Measurements from ENCODE around the gene MAP3K8. TPM values are rescaled to one million over a fixed set of nuclear protein-coding genes. Genes with fewer than 3 reads are reported as not detected.
"Not testable (repeated sequence)": the region's sequence is repeated elsewhere in the genome, so short reads cannot be mapped to it uniquely, and the experiment has no call there.

The MAP3K8 gene
- total RNA-seq, 1 experiment from 2014 or later: 4.2 TPM

DNA sequence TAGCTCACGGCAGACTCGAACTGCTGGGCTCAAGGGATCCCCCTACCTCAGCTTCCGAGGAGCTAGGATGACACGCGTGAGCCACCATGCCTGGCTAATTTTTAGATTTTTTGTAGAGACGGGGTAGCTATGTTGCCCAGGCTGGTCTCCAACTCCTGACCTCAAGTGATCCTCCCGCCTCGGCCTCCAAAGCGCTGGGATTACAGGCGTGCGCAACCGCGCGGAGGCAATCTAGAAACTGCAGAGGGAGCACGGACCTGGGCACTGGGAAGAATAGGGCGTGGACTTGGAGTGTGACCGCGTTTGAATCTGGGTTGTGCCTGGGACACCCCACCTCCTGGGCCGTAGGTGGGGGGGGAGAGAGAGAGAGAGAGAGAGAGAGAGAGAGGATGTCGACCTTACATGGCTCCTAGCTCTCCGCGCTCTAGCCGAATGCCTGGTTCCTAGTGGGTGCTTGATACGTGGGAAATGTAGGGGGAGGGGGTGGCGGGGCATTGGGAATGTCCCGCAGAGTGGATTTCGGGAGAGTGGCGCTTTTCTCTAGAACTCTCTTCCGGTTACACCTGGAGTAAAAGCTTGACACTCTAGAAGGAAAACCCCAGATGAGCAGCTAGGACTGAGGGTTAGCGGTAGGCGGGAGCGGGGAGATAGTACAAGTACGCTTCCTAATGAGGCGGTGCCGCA lies 1.2 kb upstream of the MAP3K8 start:
- peak overlapping the region; percentile 79 for H3K4me3 ChIP-seq
- peak in 1 of 2 experiments; percentile 16 for DNase-seq (ENCODE audit: low read depth in 1 of 2, low spot score in 2 of 2)

DNA sequence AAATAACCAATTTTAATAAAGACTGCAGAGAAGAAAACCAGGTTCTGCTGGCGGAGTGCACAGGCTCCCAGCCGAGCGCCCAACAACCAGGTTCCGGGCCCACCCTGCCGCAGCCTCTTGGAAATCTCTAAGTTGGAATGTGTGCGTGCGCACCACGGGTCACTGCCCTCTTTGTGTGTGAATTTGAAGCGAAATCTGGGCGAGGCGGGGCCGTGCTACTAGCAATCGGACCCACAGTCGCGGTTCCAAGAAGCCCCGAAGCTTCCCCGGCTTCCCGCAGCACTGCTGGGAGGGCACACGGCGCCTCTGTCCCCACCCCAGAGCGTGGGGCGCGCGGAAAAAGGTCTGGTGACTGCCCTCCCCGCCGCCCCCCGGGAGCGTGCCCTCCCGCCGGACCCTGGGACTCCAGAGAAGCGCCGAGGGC lies 666 bp upstream of the MAP3K8 start:
- Histone ChIP-seq H3K27me3 (replicated peaks) (no peaks in the 10 kb centered on the region), H3K36me3 (peaks cover 5% of the 10 kb centered on the region; the same call in 1 of the 2 replicates), H3K4me1 (replicated peaks) (peaks cover 38% of the 10 kb centered on the region), H3K27ac (peak overlapping the region; percentile 84), H3K9me3 (replicated peaks) (no peaks in the 10 kb centered on the region), H3K4me3 (peak overlapping the region; percentile 79)
- peak; percentile 71 to 83 for DNase-seq (ENCODE audit: low read depth in 1 of 2, low spot score in 2 of 2)

More for the DNA sequence above, 1.2 kb upstream of the MAP3K8 start:
- Histone ChIP-seq H3K9me3 (replicated peaks) (no peaks in the 10 kb centered on the region), H3K36me3 (peaks cover 5% of the 10 kb centered on the region; the same call in 1 of the 2 replicates), H3K27me3 (replicated peaks) (no peaks in the 10 kb centered on the region), H3K4me1 (replicated peaks) (peaks cover 34% of the 10 kb centered on the region), H3K27ac (peak overlapping the region; percentile 84)

DNA sequence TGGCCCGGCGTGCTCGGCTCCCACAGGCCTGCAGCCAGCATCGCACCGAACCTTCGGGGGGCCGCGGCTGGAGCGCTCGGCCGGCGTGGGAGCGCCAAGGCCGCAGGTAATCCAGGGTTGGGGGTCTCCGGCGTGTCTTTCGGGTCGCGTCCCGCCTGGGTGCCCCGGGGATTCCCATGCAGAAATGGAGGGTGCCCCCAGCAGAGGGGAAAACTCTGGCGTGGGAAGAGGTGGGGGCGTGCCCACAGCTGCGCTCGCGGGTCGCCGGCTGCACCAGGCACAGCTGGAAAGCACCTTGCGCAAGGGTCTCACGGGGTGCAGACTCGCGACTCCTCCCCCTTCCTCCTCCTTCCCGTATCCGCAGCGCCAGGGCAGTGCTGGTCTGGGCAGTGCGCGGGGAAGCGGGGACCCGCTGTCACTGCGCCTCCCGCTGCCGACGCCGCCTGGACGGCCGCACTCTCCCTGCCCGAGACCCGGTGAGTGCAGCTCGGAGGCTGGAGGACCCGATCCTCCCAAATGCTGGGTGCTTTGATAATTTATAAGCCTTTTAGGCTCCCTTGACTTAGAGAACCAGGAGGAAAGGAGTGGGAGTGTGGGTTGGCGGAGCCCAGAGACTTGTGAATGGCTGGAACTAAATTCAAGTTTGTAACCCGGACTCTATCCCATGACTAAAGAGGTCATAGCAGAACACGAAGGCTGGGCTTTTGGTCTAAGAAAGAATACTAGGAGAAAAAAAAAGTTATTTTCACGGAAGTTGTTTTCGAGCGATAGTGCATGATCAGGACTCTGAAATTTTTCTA lies 489 bp downstream of the MAP3K8 start:
- peak; percentile 58 to 64 for DNase-seq (ENCODE audit: low read depth in 1 of 2, low spot score in 2 of 2)
- H3K36me3 ChIP-seq: peaks cover 5% of the 10 kb centered on the region; the same call in 1 of the 2 replicates
- no peaks in the 10 kb centered on the region for H3K27me3 ChIP-seq (replicated peaks)
- H3K27ac ChIP-seq: peak overlapping the region; percentile 84
- peak overlapping the region; percentile 79 for H3K4me3 ChIP-seq
- H3K9me3 ChIP-seq (replicated peaks): no peaks in the 10 kb centered on the region
- H3K4me1 ChIP-seq (replicated peaks): peaks cover 38% of the 10 kb centered on the region

DNA sequence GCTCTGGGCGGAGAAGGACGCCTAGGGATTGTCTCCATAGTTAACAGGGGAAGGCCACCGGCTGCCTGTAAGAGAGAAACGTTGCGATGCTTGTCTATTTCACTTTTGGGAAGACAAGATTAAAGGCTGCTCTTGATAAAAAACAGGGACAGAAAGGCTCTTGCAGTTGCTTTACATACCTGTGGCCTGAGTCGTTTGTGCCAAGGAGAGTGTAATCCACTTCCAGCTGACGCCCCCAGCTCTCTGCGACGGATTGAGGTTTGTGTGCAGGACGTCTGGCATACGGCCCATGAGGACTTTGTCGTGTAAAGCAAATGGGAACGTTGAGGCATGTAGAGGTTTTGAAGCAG lies 1.1 kb downstream of the MAP3K8 start:
- H3K9me3 ChIP-seq (replicated peaks): no peaks in the 10 kb centered on the region
- peak overlapping the region; percentile 84 for H3K27ac ChIP-seq
- H3K4me1 ChIP-seq (replicated peaks): peaks cover 38% of the 10 kb centered on the region
- peaks cover 8% of the 10 kb centered on the region; the same call in 1 of the 2 replicates for H3K36me3 ChIP-seq
- H3K27me3 ChIP-seq (replicated peaks): no peaks in the 10 kb centered on the region
- H3K4me3 ChIP-seq: peak overlapping the region; percentile 79
- DNase-seq (ENCODE audit: low read depth in 1 of 2, low spot score in 2 of 2): no peak

DNA sequence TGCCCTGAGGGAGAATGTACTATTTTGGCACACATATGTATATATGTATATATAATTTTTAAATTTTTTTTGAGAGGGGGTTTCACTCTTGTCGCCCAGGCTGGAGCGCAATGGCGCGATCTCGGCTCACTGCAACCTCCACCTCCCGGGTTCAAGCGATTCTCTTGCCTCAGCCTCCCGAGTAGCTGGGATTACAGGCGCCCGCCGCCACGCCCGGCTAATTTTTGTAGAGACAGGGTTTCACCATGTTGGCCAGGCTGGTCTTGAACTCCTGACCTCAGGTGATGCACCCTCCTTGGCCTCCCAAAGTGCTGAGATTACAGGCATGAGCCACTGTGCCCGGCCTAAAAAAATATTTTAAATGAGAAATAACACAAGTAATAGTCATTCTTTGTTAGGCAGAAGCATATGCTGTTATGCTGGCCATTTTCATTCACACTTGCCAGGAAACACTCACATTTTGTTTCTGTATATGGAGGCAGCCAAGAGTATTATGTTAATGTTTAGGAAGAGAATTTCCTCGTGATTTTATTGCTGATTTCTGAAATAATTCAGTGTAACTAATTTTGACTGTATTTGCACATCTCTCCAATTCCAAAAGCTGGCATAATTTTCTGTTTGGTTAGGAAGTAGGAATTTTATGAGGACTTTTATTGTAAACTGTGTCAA lies 1.6 kb downstream of the MAP3K8 start:
- Histone ChIP-seq H3K4me1 (replicated peaks) (peaks cover 38% of the 10 kb centered on the region), H3K36me3 (peaks cover 12% of the 10 kb centered on the region; the same call in 1 of the 2 replicates), H3K4me3 (peak overlapping the region; percentile 79), H3K27ac (peak overlapping the region; percentile 84)
- not testable (repeated sequence) for DNase-seq (ENCODE audit: low read depth in 1 of 2, low spot score in 2 of 2); H3K9me3 ChIP-seq (replicated peaks); H3K27me3 ChIP-seq (replicated peaks)

DNA sequence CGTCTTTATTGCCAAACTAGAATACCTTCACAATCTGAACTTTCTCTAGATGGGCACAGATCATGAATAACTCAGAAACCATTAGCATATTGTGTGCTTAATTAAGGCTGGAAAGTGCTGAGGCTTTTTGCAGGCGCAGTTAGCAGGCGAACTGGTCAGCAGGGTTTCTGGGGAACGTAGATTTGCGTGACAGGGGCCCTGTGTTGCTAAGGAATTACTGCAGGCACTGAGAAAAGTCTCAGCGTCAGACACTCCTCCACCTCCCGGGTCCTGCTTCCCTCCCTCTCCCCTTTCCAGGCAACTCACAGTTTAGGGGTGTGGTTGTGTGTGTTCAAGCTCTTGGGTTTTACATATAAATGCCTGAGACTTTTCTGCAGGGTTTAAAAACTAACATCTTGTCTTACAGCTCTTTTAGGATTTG lies 2.2 kb downstream of the MAP3K8 start:
- Histone ChIP-seq H3K36me3 (peaks cover 12% of the 10 kb centered on the region; the same call in 1 of the 2 replicates), H3K27me3 (replicated peaks) (no peaks in the 10 kb centered on the region), H3K27ac (peak overlapping the region; percentile 18; the same call in 1 of the 2 replicates), H3K4me3 (no peak overlapping the region), H3K4me1 (replicated peaks) (peaks cover 38% of the 10 kb centered on the region), H3K9me3 (replicated peaks) (no peaks in the 10 kb centered on the region)
- DNase-seq (ENCODE audit: low read depth in 1 of 2, low spot score in 2 of 2): peak; percentile 27 to 50

DNA sequence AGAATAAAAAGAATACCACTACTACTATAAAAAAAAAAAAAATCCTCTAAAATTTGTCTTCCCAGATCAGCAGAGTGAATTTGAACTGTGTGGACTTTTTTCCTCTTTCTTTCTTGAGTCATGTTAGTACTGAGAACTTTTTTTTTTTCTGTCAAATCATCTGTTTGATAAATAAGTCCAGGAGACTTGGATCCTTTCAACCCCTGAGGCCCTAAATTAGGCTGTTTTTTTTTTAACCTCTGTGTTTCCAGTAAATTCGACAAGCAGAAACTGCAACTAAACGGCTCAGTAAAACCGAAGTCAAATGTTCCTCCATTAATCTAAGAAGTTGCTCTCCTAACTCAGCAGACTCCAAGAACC lies 2.7 kb downstream of the MAP3K8 start:
- Histone ChIP-seq H3K4me1 (replicated peaks) (peaks cover 38% of the 10 kb centered on the region), H3K9me3 (replicated peaks) (no peaks in the 10 kb centered on the region), H3K27ac (peak overlapping the region; percentile 18), H3K36me3 (peaks cover 12% of the 10 kb centered on the region; the same call in 1 of the 2 replicates), H3K4me3 (no peak overlapping the region), H3K27me3 (replicated peaks) (no peaks in the 10 kb centered on the region)
- no peak for DNase-seq (ENCODE audit: low read depth in 1 of 2, low spot score in 2 of 2)

DNA sequence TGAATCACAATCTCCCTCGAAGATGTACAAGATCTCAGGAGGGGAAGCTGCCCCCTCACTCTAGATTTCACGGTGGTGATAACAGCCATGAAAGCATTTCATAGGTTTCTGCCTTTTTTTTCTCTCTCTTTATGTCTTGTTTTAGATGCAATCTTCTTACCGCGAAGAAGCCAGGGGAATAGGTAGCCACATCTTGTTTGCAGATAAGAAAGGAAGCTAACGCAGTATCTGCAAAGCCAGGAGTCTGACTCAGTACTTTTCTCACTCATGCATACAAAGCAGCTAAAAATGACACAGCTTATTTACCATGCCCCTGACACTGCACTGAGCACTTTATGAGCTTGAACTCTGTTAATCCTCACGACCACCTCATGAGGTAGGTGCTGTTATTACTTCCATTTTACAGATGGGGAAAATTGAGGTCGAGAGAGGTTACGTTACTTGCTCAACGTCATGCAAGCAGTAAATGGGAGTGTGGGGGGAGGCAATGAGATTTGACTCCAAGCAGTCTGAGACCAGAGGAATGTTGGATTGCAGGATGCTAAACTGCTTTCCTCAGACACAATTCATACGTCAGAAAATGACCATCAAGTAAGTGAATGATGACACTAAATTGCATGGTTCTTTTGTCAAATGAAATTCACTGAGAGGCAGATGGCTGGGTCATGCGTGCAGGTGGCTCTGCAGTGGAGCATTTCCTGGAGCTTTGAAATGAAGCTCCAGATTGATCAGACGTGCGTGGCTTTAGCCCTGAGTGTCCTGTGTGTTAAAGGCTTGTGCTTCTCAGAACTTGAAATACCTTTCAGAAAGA lies 3.3 kb downstream of the MAP3K8 start:
- H3K4me1 ChIP-seq (replicated peaks): peaks cover 38% of the 10 kb centered on the region
- DNase-seq (ENCODE audit: low read depth in 1 of 2, low spot score in 2 of 2): peak in 1 of 2 experiments; percentile 35
- peaks cover 12% of the 10 kb centered on the region; the same call in 1 of the 2 replicates for H3K36me3 ChIP-seq
- H3K27me3 ChIP-seq (replicated peaks): no peaks in the 10 kb centered on the region
- H3K9me3 ChIP-seq (replicated peaks): no peaks in the 10 kb centered on the region
- peak overlapping the region; percentile 18 for H3K27ac ChIP-seq
- H3K4me3 ChIP-seq: no peak overlapping the region

DNA sequence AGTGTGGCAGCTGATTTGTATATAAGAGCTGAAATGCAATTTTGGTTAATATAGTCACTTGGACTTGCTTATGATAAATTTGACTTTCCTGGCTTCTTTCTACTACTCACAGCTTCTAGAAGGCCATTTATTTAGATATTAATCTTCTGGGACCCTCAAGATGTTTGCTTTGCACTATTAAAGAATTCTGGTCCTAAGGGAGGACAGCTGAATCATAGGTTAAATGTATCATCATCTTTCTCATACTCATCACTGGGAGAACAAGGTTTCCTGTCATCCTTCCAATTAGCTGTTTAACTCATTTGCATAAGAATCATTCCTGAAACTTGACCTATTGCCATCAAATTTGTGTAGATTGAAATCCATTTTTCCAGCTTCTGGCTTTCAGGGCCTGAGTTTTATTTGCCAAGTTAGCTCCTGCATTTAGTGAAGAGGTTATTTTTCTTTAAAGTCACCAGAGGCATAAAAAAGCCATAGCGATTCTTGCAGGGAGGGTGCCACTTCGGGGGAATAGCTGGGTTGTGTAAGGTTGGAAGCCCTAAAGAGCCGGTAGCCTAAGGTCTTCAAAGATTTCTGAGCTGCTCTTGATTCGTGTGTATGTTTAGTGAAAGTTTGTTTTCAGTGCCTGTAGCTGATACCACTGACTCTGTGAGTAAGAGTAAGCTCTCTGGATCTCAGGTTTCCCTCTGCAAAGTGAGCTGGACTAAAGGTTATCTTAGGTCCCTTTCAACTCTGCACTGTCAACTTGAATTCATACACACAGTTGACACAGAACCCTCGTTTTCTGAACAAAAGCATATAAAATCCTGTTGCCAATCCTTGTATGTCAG lies 4.3 kb downstream of the MAP3K8 start:
- Histone ChIP-seq H3K27ac (peak overlapping the region; percentile 4; the same call in 1 of the 2 replicates), H3K27me3 (replicated peaks) (no peaks in the 10 kb centered on the region), H3K36me3 (peaks cover 12% of the 10 kb centered on the region; the same call in 1 of the 2 replicates), H3K9me3 (replicated peaks) (no peaks in the 10 kb centered on the region), H3K4me3 (no peak overlapping the region), H3K4me1 (replicated peaks) (peaks cover 32% of the 10 kb centered on the region)
- DNase-seq (ENCODE audit: low read depth in 1 of 2, low spot score in 2 of 2): no peak

DNA sequence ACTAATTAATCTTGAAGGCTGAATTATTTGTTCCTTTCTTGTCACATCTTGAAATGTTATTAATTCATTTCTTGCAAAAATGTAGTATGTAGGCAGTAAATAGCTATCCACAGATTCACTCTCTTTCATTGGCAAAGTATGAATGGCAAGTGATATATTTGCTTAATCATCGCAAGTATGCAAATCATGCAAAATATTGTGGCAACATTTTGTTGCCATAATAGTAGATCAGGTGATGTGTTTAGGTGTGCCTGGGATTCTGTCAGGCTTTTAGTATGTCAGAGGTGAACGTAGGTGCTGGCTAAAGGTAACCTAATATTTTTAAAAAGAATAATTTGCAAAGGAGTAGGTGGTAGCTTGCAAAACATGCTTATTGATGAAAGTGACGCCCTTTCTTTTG lies 5.9 kb downstream of the MAP3K8 start:
- H3K4me3 ChIP-seq: no peak overlapping the region
- peaks cover 32% of the 10 kb centered on the region for H3K4me1 ChIP-seq (replicated peaks)
- no peak overlapping the region for H3K27ac ChIP-seq
- H3K36me3 ChIP-seq: 0 out of 2 replicates have a peak, but pooled peaks cover 7% of the 10 kb centered on the region
- H3K9me3 ChIP-seq (replicated peaks): no peaks in the 10 kb centered on the region
- no peaks in the 10 kb centered on the region for H3K27me3 ChIP-seq (replicated peaks)
- no peak for DNase-seq (ENCODE audit: low read depth in 1 of 2, low spot score in 2 of 2)

DNA sequence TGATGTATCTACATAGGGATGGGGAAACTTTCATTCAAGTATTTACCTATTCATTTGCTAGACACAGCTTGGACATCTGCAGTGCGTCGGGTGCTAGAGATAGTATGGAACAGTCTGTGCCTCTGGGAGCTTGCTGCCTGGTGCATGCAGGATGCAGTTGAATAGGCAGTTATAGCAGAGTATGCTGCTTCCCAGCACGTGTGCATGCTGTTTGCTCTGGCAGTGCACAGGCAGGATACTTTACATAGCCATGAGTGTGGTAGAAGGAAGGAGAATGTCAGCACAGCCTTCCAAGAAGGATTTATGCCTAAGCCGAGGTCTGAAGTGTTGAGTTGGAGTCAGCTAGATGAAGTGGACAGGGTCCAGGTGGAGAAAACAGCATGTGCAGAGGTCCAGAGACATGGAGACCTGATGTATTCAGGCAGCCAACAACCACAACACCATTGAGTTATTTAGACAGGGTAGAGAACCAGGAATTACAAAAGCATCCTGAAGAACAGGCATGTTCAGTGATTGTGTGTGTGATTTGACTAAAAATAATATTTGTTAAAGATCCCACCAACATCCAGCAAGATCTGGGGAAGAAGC lies 8.1 kb downstream of the MAP3K8 start:
- H3K36me3 ChIP-seq: 0 out of 2 replicates have a peak, but pooled peaks cover 7% of the 10 kb centered on the region
- H3K4me1 ChIP-seq (replicated peaks): peaks cover 10% of the 10 kb centered on the region
- H3K27me3 ChIP-seq (replicated peaks): no peaks in the 10 kb centered on the region
- H3K9me3 ChIP-seq (replicated peaks): no peaks in the 10 kb centered on the region
- DNase-seq (ENCODE audit: low read depth in 1 of 2, low spot score in 2 of 2): no peak
- H3K27ac ChIP-seq: no peak overlapping the region
- no peak overlapping the region for H3K4me3 ChIP-seq

DNA sequence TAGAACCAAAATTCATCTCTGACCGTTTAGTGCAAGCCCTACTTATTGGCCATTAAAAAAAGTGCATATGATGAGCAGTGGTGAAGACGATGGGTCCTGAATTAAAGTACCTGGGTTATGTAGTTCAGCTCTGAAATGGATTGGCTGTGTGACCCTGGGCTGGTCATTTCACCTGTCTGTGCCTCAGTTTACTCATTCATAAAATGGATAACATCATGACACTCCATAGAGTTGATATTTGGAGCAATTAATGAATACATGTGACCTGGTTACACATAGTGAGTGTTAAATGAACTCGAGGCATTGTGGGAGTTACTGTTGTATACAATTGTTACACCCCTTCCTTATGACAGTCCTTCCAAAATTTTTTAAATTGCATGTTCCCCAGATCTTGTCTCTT lies 9.1 kb downstream of the MAP3K8 start:
- peaks cover 12% of the 10 kb centered on the region for H3K36me3 ChIP-seq
- H3K4me3 ChIP-seq: no peak overlapping the region
- H3K27me3 ChIP-seq (replicated peaks): no peaks in the 10 kb centered on the region
- H3K9me3 ChIP-seq (replicated peaks): no peaks in the 10 kb centered on the region
- no peak for DNase-seq (ENCODE audit: low read depth in 1 of 2, low spot score in 2 of 2)
- H3K4me1 ChIP-seq (replicated peaks): peaks cover under 1% of the 10 kb centered on the region; the same call in 1 of the 2 replicates
- no peak overlapping the region for H3K27ac ChIP-seq

Data from SJSA1 (cell line).